Ovary (tissue), 3 donors: Measurements from ENCODE around the gene PSMB9.
"Not testable (repeated sequence)": the region's sequence is repeated elsewhere in the genome, so short reads cannot be mapped to it uniquely, and the experiment has no call there.

ENCODE experiments used
- CTCF ChIP-seq, 3 donors: fragments of 450-650 bp in 2 of 3; fragments of 200-600 bp in 1 of 3; IDR thresholded peaks; one replicate each; pipeline versions ENCODE4 v1.5.1 to v1.8.0; 2016 to 2022; ENCODE audit warnings: antibody characterized with exemption in 3 of 3, mild to moderate bottlenecking in 1 of 3
- POLR2A ChIP-seq: fragments of 450-650 bp; IDR thresholded peaks from one replicate; pipeline ENCODE4 v1.6.1; 2017; ENCODE audit warnings: antibody characterized with exemption, mild to moderate bottlenecking, moderate library complexity
- donor health status: DM: no; HTN: no; CAD: no.

- TF ChIP-seq CTCF (IDR thresholded peaks at IDR 0.05); POLR2A: not testable (repeated sequence)
Observed at GRCh38 chr6:32805404-32805803, 48.6 kb upstream of the PSMB9 start.
